GDM1 (cell line): ENCODE results near the gene HOXD13.

Experiments used
- DNase-seq: peaks from one replicate; lab custom pipeline; 2025; lab: John Stamatoyannopoulos, UW

The HOXD13 gene

GRCh38 chr2:176092270-176093144 is at the start of gene HOXD13:
Gene HOXD13 (plus strand): TSS chr2:176092721. CDS start chr2:176092891, 170 bp downstream.
- no peak for DNase-seq

- no peak for DNase-seq
These were observed 36.1 kb upstream of the HOXD13 start for GRCh38 chr2:176056406-176056805.

GRCh38 chr2:176063958-176064357 is 28.6 kb upstream of the HOXD13 start:
- DNase-seq = no peak

GRCh38 chr2:176066645-176067588 is 25.6 kb upstream of the HOXD13 start:
- DNase-seq = no peak

- no peak for DNase-seq
These were observed 24.7 kb upstream of the HOXD13 start for GRCh38 chr2:176067589-176068418.

- DNase-seq = no peak
These were observed 24.1 kb upstream of the HOXD13 start for GRCh38 chr2:176068419-176068832.

- no peak for DNase-seq
These were observed 20.9 kb upstream of the HOXD13 start for GRCh38 chr2:176071330-176072291.

GRCh38 chr2:176072292-176072669 is 20.2 kb upstream of the HOXD13 start:
- no peak for DNase-seq

- no peak for DNase-seq
These were observed 19.3 kb upstream of the HOXD13 start for GRCh38 chr2:176072951-176073904.

GRCh38 chr2:176074919-176075425 is 17.5 kb upstream of the HOXD13 start:
- DNase-seq = no peak

GRCh38 chr2:176075481-176075880 is 17.0 kb upstream of the HOXD13 start:
- DNase-seq = no peak

- no peak for DNase-seq
These were observed 16.5 kb upstream of the HOXD13 start for GRCh38 chr2:176076063-176076462.

- DNase-seq = no peak
These were observed 15.7 kb upstream of the HOXD13 start for GRCh38 chr2:176076796-176077195.

GRCh38 chr2:176078541-176079284 is 13.8 kb upstream of the HOXD13 start:
- DNase-seq = no peak

GRCh38 chr2:176079285-176079830 is 13.2 kb upstream of the HOXD13 start:
- DNase-seq = no peak

- DNase-seq = no peak
These were observed 12.5 kb upstream of the HOXD13 start for GRCh38 chr2:176079831-176080539.

GRCh38 chr2:176080540-176081375 is 11.8 kb upstream of the HOXD13 start:
- no peak for DNase-seq
